Prostate gland (tissue), 2 donors: ENCODE measurements around the gene TRMT112.

Source experiments
- CTCF ChIP-seq, 4 experiments: fragments of 200-600 bp in 2 of 4; fragments of 450-650 bp in 2 of 4; sonication (generic) in 2 of 4; IDR thresholded peaks; 1 replicate in 3 of 4; 2 replicates in 1 of 4; pipeline ENCODE4 v1.5.1; 2016 to 2019; ENCODE audit warnings: antibody characterized with exemption in 4 of 4, mild to moderate bottlenecking in 2 of 4, moderate library complexity in 2 of 4
- POLR2A ChIP-seq: fragments of 450-650 bp; IDR thresholded peaks from one replicate; pipeline ENCODE4 v1.6.1; 2016; ENCODE audit warnings: antibody characterized with exemption, mild to moderate bottlenecking
- POLR2AphosphoS5 ChIP-seq: sonication (generic); formaldehyde crosslinking; IDR thresholded peaks from one replicate; pipeline ENCODE4 v1.6.1; 2017; ENCODE audit warnings: antibody characterized with exemption

GRCh38 chr11:64334764-64335735 lies 17.7 kb upstream of the TRMT112 start:
- TF ChIP-seq CTCF (IDR thresholded peaks at IDR 0.05) (peak in 1 of 4 experiments; percentile 15), POLR2AphosphoS5 (peak; percentile 10), POLR2A (no peak)
